NB4 (cell line): Measurements from ENCODE around the gene EGR1.

Experiments
- DNase-seq: peaks from one replicate; pipeline ENCODE4 v3.0.0; 2010; ENCODE audit warnings: low read depth
- H3K4me3 ChIP-seq: one replicate; pipeline ENCODE4 v1.5.1; 2011; ENCODE audit warnings: mild to moderate bottlenecking, low read depth, low read length, moderate library complexity
- CTCF ChIP-seq: IDR thresholded peaks from one replicate; pipeline ENCODE4 v1.5.1; 2012; ENCODE audit warnings: low read depth, low read length
- MAX ChIP-seq: IDR thresholded peaks from 2 replicates; pipeline ENCODE4 v1.6.1; 2011; ENCODE audit warnings: low read depth, low read length
- MYC ChIP-seq: IDR thresholded peaks from 2 replicates; pipeline ENCODE4 v1.6.1; 2011; ENCODE audit warnings: low read depth, low read length
- POLR2A ChIP-seq: IDR thresholded peaks from 2 replicates; pipeline ENCODE4 v1.6.1; 2011; ENCODE audit warnings: mild to moderate bottlenecking; ENCODE audit not compliant: insufficient read length; ENCODE audit errors: extremely low read depth

EGR1 gene

DNA sequence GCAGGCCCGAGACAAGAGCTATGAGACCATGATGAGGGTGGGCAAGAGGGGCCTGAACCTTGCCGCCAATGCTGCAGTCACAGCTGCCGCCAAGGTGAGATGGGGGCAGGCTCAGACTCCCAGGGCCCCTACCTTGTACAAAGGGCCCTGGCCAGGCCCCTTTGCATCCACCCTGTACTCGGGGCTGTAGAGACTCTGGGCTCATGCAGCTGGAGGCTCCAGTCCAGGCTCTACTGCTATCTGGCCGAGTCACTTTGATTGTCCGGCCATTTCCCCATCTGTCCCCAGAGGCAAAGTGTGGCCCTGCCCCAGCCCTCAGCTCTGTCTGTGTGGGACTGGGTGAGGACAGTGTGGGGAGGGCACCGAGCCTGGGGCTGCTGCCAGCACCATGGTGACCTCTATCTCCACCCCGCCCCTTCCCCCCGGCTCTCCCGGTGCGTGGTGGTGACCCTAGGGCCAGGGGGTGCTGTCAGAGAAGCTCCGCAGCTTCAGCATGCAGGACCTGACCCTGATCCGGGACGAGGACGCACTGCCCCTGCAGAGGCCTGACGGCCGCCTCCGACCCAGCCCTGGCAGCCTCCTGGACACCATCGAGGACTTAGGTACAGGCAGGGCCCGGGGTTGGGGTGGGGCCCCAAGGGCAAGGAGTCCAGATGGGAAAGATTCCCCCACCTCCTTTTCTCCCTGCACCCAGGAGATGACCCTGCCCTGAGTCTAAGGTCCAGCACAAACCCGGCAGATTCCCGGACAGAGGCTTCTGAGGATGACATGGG lies 20.3 kb upstream of the EGR1 start:
- no peak for TF ChIP-seq CTCF
- TF ChIP-seq MYC = no peak
- no peak for TF ChIP-seq MAX

DNA sequence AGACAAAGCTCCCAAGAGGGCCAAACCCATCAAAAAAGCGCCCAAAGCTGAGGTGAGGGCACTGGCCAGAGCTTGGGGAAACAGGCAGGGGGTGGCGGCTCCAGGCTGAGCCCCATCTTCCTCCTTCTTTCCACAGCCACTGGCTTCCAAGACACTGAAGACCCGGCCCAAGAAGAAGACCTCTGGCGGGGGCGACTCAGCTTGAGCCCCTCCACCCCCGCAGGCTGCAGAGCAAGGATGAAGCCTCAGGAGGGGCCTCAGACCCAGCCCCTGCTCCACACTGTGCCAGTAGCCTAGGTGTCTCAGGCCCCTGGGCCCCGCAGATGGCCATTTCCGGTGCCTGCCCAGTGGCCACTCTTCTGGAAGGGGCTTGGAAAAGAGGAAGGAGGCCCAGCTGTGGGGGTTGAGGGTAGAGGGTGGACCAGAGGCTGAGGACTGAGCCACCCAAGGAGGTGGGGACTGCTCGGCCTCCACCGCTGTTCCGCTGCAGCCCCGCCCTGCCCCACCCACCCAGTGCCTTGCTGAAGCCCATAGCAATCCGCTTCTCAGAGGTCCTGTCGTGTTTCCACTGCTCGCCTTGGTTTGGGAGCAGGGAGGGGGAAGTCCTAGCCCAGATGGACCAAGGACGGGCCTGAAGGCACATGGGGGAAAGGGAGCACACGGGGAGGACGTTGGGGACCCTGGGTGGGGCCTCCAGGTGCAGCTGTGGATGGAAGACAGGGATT lies 19.6 kb upstream of the EGR1 start:
- no peak for TF ChIP-seq POLR2A
- TF ChIP-seq CTCF = no peak
- no peak for TF ChIP-seq MAX
- TF ChIP-seq MYC = no peak
- no peak for DNase-seq
- no peak overlapping the region for H3K4me3 ChIP-seq

More for the DNA sequence above, 20.3 kb upstream of the EGR1 start:
- no peak for DNase-seq
- no peak overlapping the region for H3K4me3 ChIP-seq

GRCh38 chr5:138448070-138448469 lies 17.2 kb upstream of the EGR1 start:
- H3K4me3 ChIP-seq = no peak overlapping the region
- TF ChIP-seq POLR2A (no peak), MAX (no peak), CTCF (no peak), MYC (no peak)
- no peak for DNase-seq

DNA sequence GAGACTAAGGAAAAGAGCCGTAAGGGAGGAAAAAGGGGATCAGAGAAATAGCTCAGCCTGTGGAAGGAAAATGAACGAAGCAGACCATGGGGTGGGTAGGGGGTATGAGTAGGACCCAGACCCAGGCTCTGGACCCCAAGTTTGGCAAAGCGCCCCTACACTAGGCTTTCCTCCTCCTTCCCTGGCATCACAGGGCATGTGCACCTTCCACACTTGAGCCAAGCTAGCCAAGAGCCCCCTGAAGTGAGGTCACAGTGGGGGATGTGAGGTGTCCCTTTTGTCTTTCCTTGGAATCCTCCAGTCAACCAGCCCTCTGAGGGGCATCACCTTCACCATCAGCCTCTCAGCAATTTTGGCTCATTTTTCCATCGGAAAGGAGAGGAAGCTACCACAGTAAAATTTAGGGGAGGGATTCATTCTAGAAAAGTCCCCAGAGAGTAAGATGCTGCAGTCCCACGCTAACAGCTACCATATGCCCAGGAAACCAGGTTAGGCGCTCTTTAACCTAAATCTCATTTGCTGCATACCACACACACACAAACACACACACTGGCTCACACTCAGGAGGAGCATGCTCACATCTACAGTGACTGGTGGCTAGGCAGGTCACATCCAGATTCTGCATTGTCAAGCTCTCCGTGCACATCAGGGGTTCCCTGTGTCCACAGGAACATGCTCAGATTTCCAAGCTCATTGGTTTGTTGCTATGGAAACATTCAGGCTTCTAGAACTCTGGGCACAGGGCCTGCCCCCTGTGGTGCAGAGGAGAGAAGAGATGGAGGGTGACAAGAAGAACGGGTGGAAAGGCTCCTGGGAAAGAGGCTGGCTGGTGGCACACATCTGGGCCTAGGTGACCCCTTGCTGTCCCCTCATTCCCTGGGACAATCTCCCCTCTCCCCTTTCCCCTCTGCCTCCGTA lies 16.5 kb upstream of the EGR1 start:
- no peak for DNase-seq
- no peak overlapping the region for H3K4me3 ChIP-seq
- no peak for TF ChIP-seq POLR2A
- no peak for TF ChIP-seq MAX
- TF ChIP-seq MYC = no peak
- no peak for TF ChIP-seq CTCF

- H3K4me3 ChIP-seq = no peak overlapping the region
- DNase-seq = peak; percentile 83
- TF ChIP-seq CTCF (peak; percentile 82), MAX (peak; percentile 60; the same call in 1 of the 2 replicates), MYC (peak; percentile 21; the same call in 1 of the 2 replicates), POLR2A (no peak)
These were observed 15.6 kb upstream of the EGR1 start for GRCh38 chr5:138449501-138450239.
